NCI-H345 (cell line): Measurements from ENCODE around the gene PPP1R13L.
"Not testable (repeated sequence)": the region's sequence is repeated elsewhere in the genome, so short reads cannot be mapped to it uniquely, and the experiment has no call there.

Source experiments
- DNase-seq: peaks from one replicate; lab custom pipeline; 2025; lab: John Stamatoyannopoulos, UW

The PPP1R13L gene

GRCh38 chr19:45345506-45345860 lies 59.4 kb downstream of the PPP1R13L start:
- DNase-seq: no peak

DNA sequence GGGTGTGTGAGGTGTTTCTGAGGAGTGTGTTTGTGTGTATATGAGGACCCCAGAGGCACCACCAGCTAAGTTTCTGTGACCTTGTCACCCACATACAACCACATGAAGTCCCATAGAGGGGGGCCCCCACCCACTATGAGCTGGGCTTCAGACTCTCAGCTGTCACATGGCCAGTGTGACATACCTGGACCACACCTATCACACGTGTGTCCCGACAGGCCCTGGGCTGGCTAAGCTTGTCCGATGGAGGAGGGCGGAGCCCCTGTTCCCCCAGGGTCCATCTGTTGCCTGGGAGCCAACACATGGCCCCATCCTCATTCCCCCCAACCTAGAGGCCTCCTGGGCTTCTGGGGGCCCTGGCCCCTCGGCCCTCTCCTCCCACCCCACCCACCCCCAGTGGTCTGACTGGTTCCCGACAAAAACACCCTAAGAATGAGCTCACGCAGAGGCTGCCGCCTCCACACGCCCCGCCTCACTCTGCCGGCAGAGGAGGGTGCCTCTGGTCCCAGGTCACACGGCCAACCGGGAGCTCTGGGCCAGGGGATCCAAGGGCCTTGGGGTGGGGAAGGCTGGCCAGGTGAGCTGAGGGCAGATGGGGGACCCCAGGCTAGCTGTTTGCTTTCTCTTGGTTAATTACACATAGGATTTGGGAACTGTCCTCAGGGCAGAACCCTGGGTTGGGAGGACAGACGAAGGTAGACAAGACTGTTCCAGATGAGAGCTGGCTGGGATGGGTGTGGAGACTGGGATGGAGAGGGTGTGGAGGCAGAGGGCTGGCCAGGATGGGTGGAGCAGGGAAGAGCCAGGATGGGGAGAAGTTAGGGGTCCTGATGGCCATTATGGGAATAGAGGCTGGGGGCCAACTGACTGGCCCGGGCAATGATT lies 60.0 kb downstream of the PPP1R13L start:
- no peak for DNase-seq

DNA sequence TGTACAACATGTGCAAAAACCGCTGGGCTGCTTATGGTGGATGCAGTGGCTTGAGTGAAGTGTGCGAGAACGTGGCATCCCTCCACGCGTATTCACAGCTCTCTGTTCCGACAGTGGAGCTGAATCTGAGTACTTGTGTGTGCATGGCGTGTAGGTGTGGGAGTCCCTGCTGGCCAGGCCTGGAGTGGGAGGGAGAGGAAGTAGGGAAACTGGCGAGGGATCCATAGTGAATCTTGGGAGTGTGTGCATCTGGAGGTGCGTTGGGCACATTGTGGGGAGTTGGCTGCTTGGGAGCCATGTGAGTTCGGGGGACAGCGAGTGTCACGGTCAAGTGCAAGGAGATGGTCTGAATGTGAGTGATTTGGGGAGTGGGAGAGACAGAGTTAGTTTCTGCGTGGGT lies 62.0 kb downstream of the PPP1R13L start:
- no peak for DNase-seq

DNA sequence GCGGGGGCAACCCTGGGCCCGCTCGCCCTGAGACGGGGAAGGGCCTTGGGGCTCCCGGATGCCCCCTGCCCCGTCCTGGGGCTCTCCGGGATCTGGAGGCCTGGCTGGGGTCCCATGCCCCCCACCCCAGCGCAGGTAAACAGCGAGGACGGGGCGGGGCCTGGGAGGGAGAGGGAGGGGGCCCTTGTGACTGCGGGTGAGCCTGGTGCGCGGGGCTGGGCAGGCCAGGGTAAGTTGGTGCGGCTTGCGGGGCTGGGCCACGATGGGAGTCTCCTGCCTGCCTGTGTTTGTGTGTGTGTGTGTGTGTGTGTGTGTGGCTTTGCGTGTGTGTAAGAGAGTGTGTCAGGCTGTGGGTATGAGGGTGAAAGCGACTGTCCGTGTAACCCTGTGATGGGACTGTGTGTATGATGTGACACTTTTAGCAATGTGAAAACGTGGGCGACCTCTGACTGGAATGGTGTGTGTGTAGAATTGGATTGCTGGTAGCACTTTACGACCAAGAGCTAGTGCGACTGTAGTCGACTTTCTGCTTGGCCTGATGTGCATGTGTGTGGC lies 63.9 kb downstream of the PPP1R13L start:
- DNase-seq: no peak

DNA sequence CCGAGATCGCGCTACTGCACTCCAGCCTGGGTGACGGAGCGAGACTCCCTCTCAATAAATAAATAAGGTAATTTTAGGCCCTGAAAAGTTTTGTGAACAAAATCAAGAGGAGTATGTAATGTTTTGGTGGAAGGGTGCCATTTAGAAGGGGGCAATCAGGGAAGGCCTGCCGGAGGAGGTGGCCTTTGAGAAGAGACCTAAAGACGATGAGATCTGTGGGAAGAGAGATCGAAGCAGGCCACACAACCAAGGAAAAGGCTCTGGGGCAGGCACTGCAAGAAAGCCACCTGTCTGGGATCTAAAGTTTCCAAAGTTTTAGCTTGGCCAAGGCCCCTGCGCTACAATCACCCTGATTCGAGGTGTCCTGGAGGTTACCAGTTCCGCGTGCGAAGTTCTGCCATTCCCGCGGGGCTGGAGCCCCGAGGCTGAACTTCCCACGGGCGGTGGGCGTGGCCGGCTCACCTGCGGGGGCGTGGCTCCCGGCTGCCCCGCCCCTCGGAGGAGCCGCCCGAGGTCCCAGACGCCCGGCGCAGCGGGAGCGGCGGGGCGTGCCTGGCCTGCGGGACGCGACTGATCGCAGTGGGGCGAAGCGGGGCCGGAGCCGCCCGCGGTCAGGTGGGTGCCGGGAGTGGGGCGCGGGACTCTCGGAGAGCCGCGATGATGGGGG lies 64.5 kb downstream of the PPP1R13L start, which contains the start of gene KLC3:
Gene KLC3 (plus strand): TSS at position 519 of the 667 bp plus-strand sequence. CDS start 4,792 bp downstream, outside the sequence.
- peak; percentile 49 for DNase-seq

GRCh38 chr19:45339629-45340028 lies 65.2 kb downstream of the PPP1R13L start:
- no peak for DNase-seq

GRCh38 chr19:45336696-45337251 lies 68.1 kb downstream of the PPP1R13L start:
- no peak for DNase-seq

GRCh38 chr19:45334881-45335280 lies 70.0 kb downstream of the PPP1R13L start:
- DNase-seq: not testable (repeated sequence)

DNA sequence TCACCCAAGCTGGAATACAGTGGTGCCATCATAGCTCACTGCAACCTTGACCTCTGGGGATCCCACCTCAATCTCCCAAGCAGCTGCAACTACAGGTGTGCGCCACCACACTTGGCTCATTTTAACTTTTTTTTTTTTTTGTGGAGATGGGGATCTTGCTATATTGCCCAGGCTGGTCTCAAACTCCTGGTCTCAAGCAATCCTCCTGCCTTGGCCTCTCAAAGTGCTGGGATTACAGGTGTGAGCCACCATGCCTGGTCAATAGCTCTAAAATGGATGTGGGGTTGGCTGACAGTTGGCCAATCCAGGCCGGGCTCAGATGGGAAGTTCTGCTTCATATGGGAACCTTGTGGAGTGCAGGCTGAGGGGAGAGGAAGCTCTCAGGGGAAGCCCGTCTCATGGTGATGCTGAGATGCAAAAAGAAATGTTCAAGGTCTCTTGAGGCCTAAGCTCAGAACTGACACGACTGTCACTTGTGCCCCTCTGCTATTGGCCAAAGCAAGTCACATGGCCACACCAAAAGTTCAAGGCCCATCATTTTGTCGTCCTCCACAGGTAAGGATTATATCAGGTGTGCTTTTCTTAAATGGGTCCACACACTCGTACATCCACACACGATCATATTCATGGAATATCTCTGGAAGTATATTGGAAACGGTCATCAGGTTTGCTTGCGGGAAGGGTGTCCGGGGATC lies 71.1 kb downstream of the PPP1R13L start:
- DNase-seq: no peak

DNA sequence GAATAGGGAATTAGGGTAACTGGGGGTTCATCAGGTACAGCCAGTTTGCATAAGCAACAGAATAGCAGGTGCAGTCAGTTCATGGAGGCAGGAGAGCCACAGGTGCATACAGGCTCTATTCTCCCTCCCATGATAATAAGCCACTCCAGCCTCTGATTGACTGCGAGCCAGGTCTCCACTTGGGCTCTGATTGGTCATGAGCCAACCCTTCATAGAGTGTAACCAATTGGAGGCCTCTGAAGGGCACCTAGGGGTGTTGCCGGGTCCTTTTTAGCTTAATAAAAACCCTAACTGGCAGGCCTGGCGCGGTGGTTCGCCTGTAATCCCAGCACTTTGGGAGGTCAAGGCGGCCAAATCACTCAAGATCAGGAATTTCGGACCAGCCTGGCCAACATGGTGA lies 73.5 kb downstream of the PPP1R13L start:
- DNase-seq: no peak
